Liver (tissue), 9 donors: ENCODE results near the gene CELF2. TPM values are rescaled to one million over a fixed set of nuclear protein-coding genes. Genes with fewer than 3 reads are reported as not detected.

Source experiments
- DNase-seq: peaks from one replicate; pipeline ENCODE4 v3.0.0-alpha.2; 2017; ENCODE audit warnings: low spot score
- H3K27ac ChIP-seq, 2 donors: one replicate each; pipeline ENCODE4 v1.7.0; 2013; ENCODE audit warnings: inconsistent platforms in 2 of 2, low read length in 2 of 2, control low read depth in 1 of 2, low read depth in 1 of 2, mild to moderate bottlenecking in 1 of 2
- H3K27me3 ChIP-seq, 4 donors: one replicate each; pipeline versions ENCODE4 v1.6.1 to v1.7.0; 2013; ENCODE audit warnings: low read length in 3 of 4, inconsistent platforms in 1 of 4, mild to moderate bottlenecking in 1 of 4, moderate library complexity in 1 of 4; ENCODE audit not compliant: control insufficient read depth in 4 of 4, insufficient read depth in 4 of 4
- H3K36me3 ChIP-seq, 4 donors: one replicate each; pipeline versions ENCODE4 v1.6.1 to v1.7.0; 2013; ENCODE audit warnings: low read length in 3 of 4, mild to moderate bottlenecking in 3 of 4, low read depth in 1 of 4, moderate library complexity in 1 of 4; ENCODE audit not compliant: control insufficient read depth in 4 of 4, insufficient read depth in 3 of 4
- H3K4me1 ChIP-seq, 4 donors: one replicate each; pipeline versions ENCODE4 v1.6.1 to v1.7.0; 2013; ENCODE audit warnings: low read length in 3 of 4, mild to moderate bottlenecking in 3 of 4, moderate library complexity in 1 of 4; ENCODE audit not compliant: control insufficient read depth in 4 of 4, insufficient read depth in 4 of 4
- H3K4me3 ChIP-seq, 3 donors: one replicate each; pipeline versions ENCODE4 v1.6.1 to v1.7.0; 2013; ENCODE audit warnings: low read length in 3 of 3, control low read depth in 1 of 3, low read depth in 1 of 3, mild to moderate bottlenecking in 1 of 3
- H3K9ac ChIP-seq, 2 donors: one replicate each; pipeline ENCODE4 v1.7.0; 2013; ENCODE audit warnings: low read length in 2 of 2, mild to moderate bottlenecking in 2 of 2, moderate library complexity in 2 of 2, control low read depth in 1 of 2, low read depth in 1 of 2
- H3K9me3 ChIP-seq, 4 donors: one replicate each; pipeline versions ENCODE4 v1.6.1 to v1.7.0; 2013; ENCODE audit warnings: low read length in 3 of 4; ENCODE audit not compliant: control insufficient read depth in 4 of 4
- ATF3 ChIP-seq: IDR thresholded peaks from 2 replicates; pipeline ENCODE4 v1.6.1; 2016; ENCODE audit warnings: antibody characterized with exemption
- CTCF ChIP-seq: fragments of 150-350 bp; IDR thresholded peaks from 2 replicates; pipeline ENCODE4 v1.5.1; 2017; ENCODE audit warnings: improper control_type of control experiment, low read depth, low read length; ENCODE audit not compliant: missing input control
- EGR1 ChIP-seq, 2 donors: IDR thresholded peaks; 2 replicates each; pipeline ENCODE4 v1.6.1; 2016 to 2018; ENCODE audit warnings: antibody characterized with exemption in 2 of 2, low read depth in 2 of 2
- FOXA2 ChIP-seq: IDR thresholded peaks from 2 replicates; pipeline ENCODE4 v1.6.1; 2016; ENCODE audit warnings: antibody characterized with exemption
- GABPA ChIP-seq, 2 donors: IDR thresholded peaks in 1 of 2; conservative IDR thresholded peaks in 1 of 2; 2 replicates each; pipeline ENCODE4 v1.6.1; 2016; ENCODE audit warnings: antibody characterized with exemption in 2 of 2, mild to moderate bottlenecking in 1 of 2, moderate library complexity in 1 of 2
- HNF4A ChIP-seq, 2 donors: conservative IDR thresholded peaks; 2 replicates each; pipeline ENCODE4 v1.6.1; 2016; ENCODE audit warnings: antibody characterized with exemption in 2 of 2, mild to moderate bottlenecking in 2 of 2
- HNF4G ChIP-seq: IDR thresholded peaks from 2 replicates; pipeline ENCODE4 v1.6.1; 2016; ENCODE audit warnings: antibody characterized with exemption
- MAX ChIP-seq: IDR thresholded peaks from 2 replicates; pipeline ENCODE4 v1.6.1; 2016; ENCODE audit warnings: antibody characterized with exemption
- NR2F2 ChIP-seq: IDR thresholded peaks from 2 replicates; pipeline ENCODE4 v1.6.1; 2016; ENCODE audit warnings: antibody characterized with exemption
- RAD21 ChIP-seq, 2 donors: IDR thresholded peaks; 2 replicates each; pipeline ENCODE4 v1.6.1; 2016; ENCODE audit warnings: antibody characterized with exemption in 2 of 2, mild to moderate bottlenecking in 2 of 2
- REST ChIP-seq: IDR thresholded peaks from 2 replicates; pipeline ENCODE4 v1.6.1; 2016; ENCODE audit warnings: antibody characterized with exemption, mild to moderate bottlenecking
- RXRA ChIP-seq, 2 donors: IDR thresholded peaks; 2 replicates each; pipeline ENCODE4 v1.6.1; 2017 to 2018; ENCODE audit warnings: antibody characterized with exemption in 2 of 2, mild to moderate bottlenecking in 1 of 2
- SP1 ChIP-seq: IDR thresholded peaks from 2 replicates; pipeline ENCODE4 v1.6.1; 2018; ENCODE audit warnings: antibody characterized with exemption, mild to moderate bottlenecking
- TAF1 ChIP-seq: conservative IDR thresholded peaks from 2 replicates; pipeline ENCODE4 v1.6.1; 2016; ENCODE audit warnings: antibody characterized with exemption, mild to moderate bottlenecking
- YY1 ChIP-seq: IDR thresholded peaks from 2 replicates; pipeline ENCODE4 v1.6.1; 2016; ENCODE audit warnings: antibody characterized with exemption, mild to moderate bottlenecking
- ZBTB33 ChIP-seq: IDR thresholded peaks from 2 replicates; pipeline ENCODE4 v1.6.1; 2016; ENCODE audit warnings: antibody characterized with exemption
- WGBS: extraction: QIAGEN DNeasy Blood & Tissue Kit; methylation state at CpG from one replicate; pipeline ENCODE4 v1.1.7; 2013; 5-methylcytosine and 5-hydroxymethylcytosine counted together
- polyA plus RNA-seq, 2 donors: library from polyadenylated mRNA; stranded (reverse) in 1 of 2; unstranded in 1 of 2; fragments of 200-250 nt in 1 of 2; fragments of >200 nt in 1 of 2; fragmentation: Nextera tagmentation in 1 of 2; extraction: Ambion mirVana in 1 of 2; gene quantifications; one replicate each; pipeline versions ENCODE4 v1.2.1 to v1.2.3, GENCODE V29; 2013 to 2015
- total RNA-seq, 2 donors: library from RNA; depleted of rRNA; stranded (reverse); fragments of >200 nt; gene quantifications; one replicate each; pipeline ENCODE4 v1.2.3, GENCODE V29; 2014
- donor health status: healthy.
- donor health status: healthy.
- donor health status: healthy.
- donor health status: healthy.
- donor health status: healthy.

The CELF2 gene
- total and polyA plus RNA-seq, 4 donors: 1.4 to 8.5 (median 5.6) TPM

- Histone ChIP-seq H3K9me3 (peaks cover 0 to 2% (median 0%) of the 10 kb centered on the region in 4 donors), H3K9ac (no peak overlapping the region), H3K4me1 (no peaks in the 10 kb centered on the region), H3K4me3 (no peak overlapping the region), H3K27ac (no peak overlapping the region), H3K36me3 (no peaks in the 10 kb centered on the region), H3K27me3 (no peaks in the 10 kb centered on the region)
- no peak for TF ChIP-seq HNF4G
- no peak for TF ChIP-seq REST
- no peak for TF ChIP-seq EGR1 (IDR thresholded peaks at IDR 0.05; ENCODE audit: low read depth in 2 of 2)
- no peak for TF ChIP-seq YY1
- TF ChIP-seq ATF3: no peak
- TF ChIP-seq SP1: no peak
- TF ChIP-seq RXRA (IDR thresholded peaks at IDR 0.05): no peak
- no peak for TF ChIP-seq NR2F2
- TF ChIP-seq MAX: no peak
- TF ChIP-seq RAD21 (IDR thresholded peaks at IDR 0.05): no peak
- TF ChIP-seq ZBTB33: no peak
- TF ChIP-seq TAF1: no peak
- TF ChIP-seq CTCF: no peak
- WGBS: 81% methylated on average over 10 of the region's 10 CpGs
- DNase-seq: no peak
These were observed 113.5 kb downstream of the CELF2 start for GRCh38 chr10:11131112-11131639.

GRCh38 chr10:11134411-11134810 is 116.7 kb downstream of the CELF2 start:
- H3K4me1 ChIP-seq: no peaks in the 10 kb centered on the region
- H3K27me3 ChIP-seq: no peaks in the 10 kb centered on the region
- peaks cover 0 to 2% (median 0%) of the 10 kb centered on the region in 4 donors for H3K9me3 ChIP-seq
- 70% methylated on average over 7 of the region's 7 CpGs for WGBS
- no peaks in the 10 kb centered on the region for H3K36me3 ChIP-seq
- H3K9ac ChIP-seq: no peak overlapping the region
- no peak overlapping the region for H3K27ac ChIP-seq
- H3K4me3 ChIP-seq: no peak overlapping the region
- DNase-seq: no peak
- TF ChIP-seq RAD21 (IDR thresholded peaks at IDR 0.05) (no peak), HNF4A (conservative IDR thresholded peaks at IDR 0.05) (no peak), CTCF (no peak), YY1 (no peak), NR2F2 (no peak), RXRA (IDR thresholded peaks at IDR 0.05) (no peak), GABPA (IDR thresholded peaks at IDR 0.05 in 1 of 2, conservative IDR thresholded peaks at IDR 0.05 in 1 of 2) (no peak), REST (no peak), TAF1 (no peak), HNF4G (no peak), FOXA2 (no peak)
